Esophagus mucosa (tissue), 1 donor: Measurements from ENCODE around the gene KRT39. TPM values are rescaled to one million over a fixed set of nuclear protein-coding genes. Genes with fewer than 3 reads are reported as not detected.
"Not testable (repeated sequence)": the region's sequence is repeated elsewhere in the genome, so short reads cannot be mapped to it uniquely, and the experiment has no call there.

ENCODE experiments used
- ATAC-seq: fragments of 200-7000 bp; cut with Tn5 transposase; one replicate; pipeline ENCODE4 v1.9.1; 2020
- total RNA-seq: library from RNA; stranded (reverse); gene quantifications from one replicate; pipeline ENCODE4 v1.2.4, GENCODE V29; 2023
- donor health status: DM: yes; HTN: yes; CAD: no.

The KRT39 gene
- not detected for total RNA-seq

DNA sequence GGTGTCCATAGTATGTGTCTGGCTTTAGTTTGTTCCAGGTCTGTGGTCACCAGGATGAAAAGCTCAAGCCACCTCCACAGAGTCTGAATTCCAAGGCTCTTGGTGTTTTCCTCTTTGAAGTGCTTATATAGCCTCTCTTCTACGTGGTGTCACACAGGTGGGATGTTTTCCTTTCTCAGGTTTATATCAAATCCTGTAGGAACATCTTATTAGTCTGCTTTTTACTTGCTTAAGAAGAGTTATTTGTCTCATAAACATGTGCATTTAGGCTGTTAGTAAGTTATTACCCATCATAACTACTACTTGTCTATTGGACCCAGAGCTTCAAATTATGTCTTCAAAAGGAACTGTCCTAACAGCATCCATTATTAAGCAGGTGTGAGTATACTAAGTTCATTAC, at the start of gene KRT39:
TSS of gene KRT39 (minus strand) at position 101 of the 400 bp plus-strand sequence. CDS start at position 9, 92 bp downstream.
- ATAC-seq, result no peak

- no peak for ATAC-seq
These were observed 48.7 kb upstream of the KRT39 start for GRCh38 chr17:41015454-41015853.

- ATAC-seq, result no peak
These were observed 46.9 kb upstream of the KRT39 start for GRCh38 chr17:41013606-41014005.

DNA sequence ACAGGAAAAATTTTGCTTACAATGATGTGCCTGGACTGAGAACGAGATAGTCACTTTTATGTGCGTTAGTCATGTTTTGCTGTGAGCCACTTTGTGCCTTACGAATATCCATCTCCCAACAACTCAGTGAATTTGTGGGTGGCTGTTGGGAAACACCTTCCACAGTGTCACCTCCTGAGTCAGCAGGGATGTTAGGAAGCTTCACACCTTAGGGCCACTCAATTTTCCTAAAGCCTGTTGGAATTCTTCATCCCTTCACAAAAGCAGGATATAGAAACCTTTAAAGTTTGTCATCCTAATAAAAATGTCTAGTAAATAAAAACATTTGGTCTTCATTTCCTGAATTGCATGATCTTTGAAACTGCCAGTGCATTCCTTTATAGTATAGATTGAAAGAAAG, 46.4 kb upstream of the KRT39 start:
- ATAC-seq, result no peak

GRCh38 chr17:41012326-41013120, 45.8 kb upstream of the KRT39 start:
- ATAC-seq, result no peak

GRCh38 chr17:41010441-41010840, 43.7 kb upstream of the KRT39 start:
- no peak for ATAC-seq

DNA sequence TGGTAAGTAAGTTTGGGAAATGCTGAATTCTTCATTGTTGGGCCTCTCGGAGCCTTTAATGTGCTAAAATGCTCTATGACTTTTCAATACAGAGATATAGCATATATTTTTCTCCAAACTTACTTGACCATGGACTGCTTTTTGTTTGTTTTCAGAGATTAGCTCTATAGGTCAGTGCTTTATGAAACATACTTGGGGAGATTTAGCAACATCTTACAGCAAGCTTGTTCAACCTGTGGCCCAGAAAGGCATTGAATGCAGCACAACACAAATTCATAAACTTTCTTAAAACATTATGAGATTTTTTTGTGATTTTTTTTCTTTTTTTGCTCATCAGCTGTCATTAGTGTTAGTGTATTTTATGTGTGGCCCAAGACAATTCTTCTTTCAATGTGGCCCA, 43.2 kb upstream of the KRT39 start:
- no peak for ATAC-seq

GRCh38 chr17:41009301-41009760, 42.6 kb upstream of the KRT39 start:
- no peak for ATAC-seq

DNA sequence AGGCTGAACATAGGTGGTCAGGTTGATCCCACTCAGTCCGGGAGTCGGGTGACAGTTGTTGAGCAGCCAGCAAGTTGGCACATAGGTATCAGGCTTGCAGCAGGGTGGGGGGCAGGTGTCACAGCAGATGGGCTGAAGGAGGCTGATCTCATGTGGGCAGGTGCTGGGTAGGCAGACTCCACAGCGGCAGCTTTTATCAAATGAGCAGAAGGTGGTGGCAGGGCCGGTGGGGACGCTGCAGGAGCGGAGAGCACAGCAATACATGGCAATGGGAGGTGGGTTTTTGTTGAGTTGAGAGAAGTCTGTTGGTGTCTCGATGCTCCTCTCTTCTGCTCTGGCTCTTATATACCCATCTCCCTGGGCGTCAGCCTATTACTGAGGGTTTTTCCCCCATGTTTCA, 42.1 kb upstream of the KRT39 start, which contains the start of gene KRTAP3-1:
TSS of gene KRTAP3-1 (minus strand) at position 318 of the 400 bp plus-strand sequence. CDS start at position 264, 54 bp downstream.
- no peak for ATAC-seq

DNA sequence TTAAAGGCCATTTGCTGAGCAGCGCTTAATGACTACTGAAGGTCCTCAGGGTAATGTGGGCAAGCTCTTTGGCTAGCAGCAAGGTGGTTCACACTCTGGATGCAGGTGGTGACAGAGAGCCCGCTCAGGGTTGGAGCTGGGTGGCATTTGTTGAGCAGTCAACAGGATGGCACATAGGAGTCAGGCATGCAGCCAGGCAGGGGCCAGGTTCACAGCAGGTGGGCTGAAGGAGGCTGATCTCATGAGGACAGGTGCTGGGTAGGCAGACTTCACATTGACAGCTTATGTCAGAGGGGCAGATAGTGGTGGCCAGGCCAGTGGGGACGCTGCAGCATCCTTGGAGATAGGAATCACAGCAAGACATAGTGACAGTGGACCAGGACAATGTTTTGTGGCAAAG, 37.6 kb upstream of the KRT39 start:
- ATAC-seq, result no peak

GRCh38 chr17:41003926-41004325, 37.2 kb upstream of the KRT39 start:
- no peak for ATAC-seq

- peak; percentile 84 for ATAC-seq
These were observed 36.1 kb upstream of the KRT39 start for GRCh38 chr17:41002814-41003213.

DNA sequence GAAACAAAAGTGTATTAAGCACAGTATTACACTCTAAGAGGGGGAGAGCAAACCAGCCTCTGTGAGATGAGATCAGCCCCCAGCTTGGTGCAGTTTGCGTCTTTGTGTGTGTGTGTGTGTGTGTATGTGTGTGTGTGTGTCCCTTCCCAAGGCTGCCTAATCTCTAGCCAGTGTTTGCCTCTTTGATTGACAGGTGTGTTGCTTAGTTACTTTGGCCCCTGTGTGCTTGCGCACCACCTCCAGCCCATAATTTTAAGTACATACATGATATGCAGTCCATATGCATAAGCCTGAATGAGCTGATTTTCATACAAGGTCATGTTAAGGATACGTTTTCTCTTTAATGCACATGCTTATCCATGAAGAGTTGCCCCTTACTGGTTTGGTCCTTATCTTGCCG, 35.0 kb upstream of the KRT39 start:
- ATAC-seq, result no peak

- ATAC-seq, result not testable (repeated sequence)
These were observed 32.8 kb upstream of the KRT39 start, which contains the start of gene KRTAP3-2 for GRCh38 chr17:40999563-40999962. TSS of gene KRTAP3-2 (minus strand) at chr17:40999906. CDS start at chr17:40999853, 53 bp downstream.

GRCh38 chr17:40997361-40997760, 30.6 kb upstream of the KRT39 start:
- ATAC-seq, result no peak

DNA sequence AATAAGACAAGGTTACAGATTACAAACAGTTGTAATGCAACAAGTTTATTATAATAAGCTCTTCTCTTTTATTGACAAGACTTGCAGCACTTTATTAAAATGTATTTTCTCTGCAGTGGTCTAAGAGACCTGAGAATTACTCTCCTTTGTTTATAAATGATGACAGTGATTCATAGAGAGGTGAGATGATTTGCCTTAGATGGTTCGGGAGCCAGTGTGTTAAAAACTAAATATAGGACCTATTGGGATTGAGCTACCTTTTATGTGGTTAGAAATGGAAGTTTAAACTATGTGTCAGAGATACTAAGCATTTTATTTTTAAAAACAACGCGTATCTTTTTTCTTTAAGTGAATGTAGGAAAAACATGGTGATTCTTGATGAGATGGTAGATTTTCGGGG, 30.1 kb upstream of the KRT39 start:
- no peak for ATAC-seq

GRCh38 chr17:40995116-40995515, 28.4 kb upstream of the KRT39 start:
- no peak for ATAC-seq

GRCh38 chr17:40993839-40994238, 27.1 kb upstream of the KRT39 start, which contains the start of gene KRTAP3-3:
TSS of gene KRTAP3-3 (minus strand) at chr17:40994164. CDS start at chr17:40994097, 67 bp downstream.
- ATAC-seq, result no peak

DNA sequence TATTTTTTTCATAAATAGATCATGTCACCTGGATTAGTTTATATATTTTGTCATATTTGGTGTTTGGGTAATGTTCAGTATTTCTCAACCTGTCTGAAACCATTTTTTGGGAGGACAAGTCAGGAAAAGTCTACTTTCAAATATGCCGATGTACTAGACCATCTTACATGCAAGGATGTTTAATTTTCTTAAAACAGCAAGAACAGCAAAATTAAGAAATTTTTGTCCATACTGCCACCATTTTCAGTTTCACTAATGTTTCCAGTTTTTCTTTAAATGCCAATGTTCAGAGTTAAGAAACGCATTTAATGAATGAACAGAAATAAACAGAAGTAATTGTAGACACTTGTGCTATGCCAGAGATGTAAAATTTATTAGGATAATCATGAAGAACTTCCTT, 26.3 kb upstream of the KRT39 start:
- ATAC-seq, result no peak

GRCh38 chr17:40992666-40993065, 25.9 kb upstream of the KRT39 start:
- ATAC-seq, result no peak

- ATAC-seq, result peak; percentile 60
These were observed 20.2 kb upstream of the KRT39 start for GRCh38 chr17:40986920-40987319.

GRCh38 chr17:40984226-40984625, 17.5 kb upstream of the KRT39 start, which contains the start of gene KRT40:
TSS of gene KRT40 (minus strand) at chr17:40984326. CDS start at chr17:40984273, 53 bp downstream.
- ATAC-seq, result no peak

GRCh38 chr17:40981115-40981514, 14.4 kb upstream of the KRT39 start:
- ATAC-seq, result no peak

DNA sequence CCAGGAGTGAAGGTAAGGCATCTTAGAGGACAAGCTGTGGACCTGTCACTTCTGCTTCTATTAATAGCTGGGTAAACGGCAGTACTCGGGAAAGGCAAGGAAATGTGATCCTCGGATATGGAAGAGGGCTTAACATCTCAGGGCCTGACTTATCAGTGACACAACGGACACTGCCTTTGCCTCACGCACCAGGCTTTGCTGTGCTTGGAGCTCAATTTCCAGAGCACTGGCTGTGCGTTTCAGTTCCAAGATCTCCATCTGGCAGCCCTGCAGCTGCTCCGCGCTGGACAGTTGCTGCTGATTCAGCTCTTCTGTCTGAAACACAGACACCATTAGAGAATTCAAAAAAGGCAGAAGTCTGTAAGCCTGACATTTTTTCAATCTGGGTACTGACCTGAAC, 13.8 kb upstream of the KRT39 start:
- no peak for ATAC-seq
